Esophagus squamous epithelium (tissue), 5 donors: ENCODE results near the gene KCTD12. TPM values are rescaled to one million over a fixed set of nuclear protein-coding genes. Genes with fewer than 3 reads are reported as not detected.
"Not testable (repeated sequence)": the region's sequence is repeated elsewhere in the genome, so short reads cannot be mapped to it uniquely, and the experiment has no call there.

ENCODE experiments used
- DNase-seq: peaks from one replicate; lab custom pipeline; 2025; lab: John Stamatoyannopoulos, UW
- H3K27ac ChIP-seq, 4 donors: fragments of 200-600 bp; sonication (generic); one replicate each; pipeline ENCODE4 v1.5.1; 2016 to 2019; ENCODE audit warnings: mild to moderate bottlenecking in 1 of 4
- H3K27me3 ChIP-seq, 4 donors: fragments of 200-600 bp; sonication (generic); 1 replicate in 3 of 4; 2 replicates in 1 of 4; pipeline versions ENCODE4 v1.5.1 to v1.6.0; 2017 to 2021; ENCODE audit warnings: antibody characterized with exemption in 1 of 4
- H3K36me3 ChIP-seq, 3 donors: fragments of 200-600 bp; sonication (generic); one replicate each; pipeline ENCODE4 v1.5.1; 2016 to 2019
- H3K4me1 ChIP-seq, 3 donors: fragments of 200-600 bp; sonication (generic); one replicate each; pipeline ENCODE4 v1.5.1; 2017 to 2019
- H3K4me3 ChIP-seq, 4 donors: fragments of 200-600 bp; sonication (generic); 1 replicate in 3 of 4; 2 replicates in 1 of 4; pipeline ENCODE4 v1.5.1; 2016 to 2019; ENCODE audit warnings: mild to moderate bottlenecking in 2 of 4, moderate library complexity in 1 of 4
- H3K9me3 ChIP-seq, 3 donors: fragments of 200-600 bp; sonication (generic); one replicate each; pipeline ENCODE4 v1.5.1; 2016 to 2019
- CTCF ChIP-seq, 6 experiments: fragments of 450-650 bp in 4 of 6; fragments of 200-600 bp in 2 of 6; sonication (generic) in 2 of 6; IDR thresholded peaks; one replicate each; pipeline ENCODE4 v1.5.1; 2016 to 2019; ENCODE audit warnings: antibody characterized with exemption in 6 of 6, mild to moderate bottlenecking in 4 of 6, moderate library complexity in 4 of 6
- POLR2A ChIP-seq, 4 donors: fragments of 450-650 bp; IDR thresholded peaks; one replicate each; pipeline ENCODE4 v1.6.1; 2017; ENCODE audit warnings: antibody characterized with exemption in 4 of 4, mild to moderate bottlenecking in 4 of 4, moderate library complexity in 3 of 4
- WGBS, 2 donors: methylation state at CpG; one replicate each; pipeline ENCODE4 v1.1.5; 2018; 5-methylcytosine and 5-hydroxymethylcytosine counted together
- intact Hi-C: fragments of 100-400 bp; cut with DNase I; formaldehyde crosslinking; loops from one replicate; pipeline ENCODE4 v1.15.0; 2022
- total RNA-seq, 4 donors: library from RNA; depleted of rRNA; stranded (reverse); fragments of >200 nt; gene quantifications; one replicate each; pipeline ENCODE4 v1.1.0, GENCODE V29; 2016
- donor health status: DM: yes; HTN: yes; CAD: no.

Gene KCTD12
- total RNA-seq, 4 donors from 2014 or later: 6.2 to 63.3 (median 23.1) TPM

- no peak overlapping the region for H3K27ac ChIP-seq
- intact Hi-C loops: no loop called here
- H3K4me3 ChIP-seq: no peak overlapping the region
- DNase-seq: no peak
- no peaks in the 10 kb centered on the region for H3K27me3 ChIP-seq
- peaks cover 0 to 5% (median 0%) of the 10 kb centered on the region in 3 donors for H3K9me3 ChIP-seq
- H3K4me1 ChIP-seq: peaks cover 0 to 4% (median 0%) of the 10 kb centered on the region in 3 donors
- 76 to 85% methylated on average over 8 of the region's 8 CpGs for WGBS, 2 donors
- TF ChIP-seq CTCF (IDR thresholded peaks at IDR 0.05): no peak
- no peak for TF ChIP-seq POLR2A (IDR thresholded peaks at IDR 0.05)
- H3K36me3 ChIP-seq: no peaks in the 10 kb centered on the region
These were observed 43.1 kb upstream of the KCTD12 start for GRCh38 chr13:76929320-76929719.

DNA sequence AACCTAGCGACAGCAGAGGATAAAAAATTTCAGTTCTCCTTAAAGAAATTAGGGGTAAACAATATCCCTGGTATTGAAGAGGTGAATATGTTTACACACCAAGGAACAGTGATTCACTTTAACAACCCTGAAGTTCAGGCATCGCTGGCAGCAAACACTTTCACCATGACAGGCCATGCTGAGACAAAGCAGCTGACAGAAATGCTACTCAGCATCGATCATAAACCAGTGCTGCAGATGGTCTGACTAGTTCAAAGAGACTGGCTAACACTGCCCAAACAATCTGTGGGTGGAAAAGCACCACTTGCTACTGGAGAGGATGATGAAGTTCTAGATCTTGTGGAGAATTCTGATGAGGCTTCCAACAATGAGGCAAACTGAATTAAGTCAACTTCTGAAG lies 42.3 kb upstream of the KCTD12 start:
- DNase-seq: no peak
- H3K27me3 ChIP-seq: no peaks in the 10 kb centered on the region
- H3K4me3 ChIP-seq: no peak overlapping the region
- no peak overlapping the region for H3K27ac ChIP-seq
- no peak for TF ChIP-seq POLR2A (IDR thresholded peaks at IDR 0.05)
- intact Hi-C loops: no loop called here
- peaks cover 0 to 4% (median 0%) of the 10 kb centered on the region in 3 donors for H3K4me1 ChIP-seq
- H3K9me3 ChIP-seq: peaks cover 0 to 5% (median 0%) of the 10 kb centered on the region in 3 donors
- H3K36me3 ChIP-seq: no peaks in the 10 kb centered on the region
- 67 to 69% methylated on average over 3 of the region's 3 CpGs for WGBS, 2 donors

DNA sequence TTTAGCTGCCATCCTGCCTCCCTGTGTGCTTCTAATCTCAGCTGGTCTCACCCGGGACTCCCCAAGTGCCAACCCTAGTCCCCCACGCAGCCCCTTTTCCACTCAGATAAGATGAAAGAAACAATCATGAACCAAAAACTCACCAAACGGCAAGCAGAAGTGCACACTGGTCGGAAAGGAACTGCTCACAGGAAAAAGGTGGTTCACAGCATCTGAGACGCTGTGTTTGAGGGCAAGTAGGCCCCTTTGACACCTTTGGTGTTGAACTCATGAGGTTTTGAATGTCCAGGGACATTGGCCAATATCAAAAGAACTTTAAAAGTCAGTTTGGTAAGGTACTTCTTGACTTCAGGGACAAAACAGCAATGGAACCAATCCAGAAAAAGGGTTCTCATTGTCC lies 41.8 kb upstream of the KCTD12 start:
- H3K4me1 ChIP-seq: peaks cover 0 to 4% (median 0%) of the 10 kb centered on the region in 3 donors
- WGBS, 2 donors: 80 to 85% methylated on average over 5 of the region's 5 CpGs
- no peak for TF ChIP-seq POLR2A (IDR thresholded peaks at IDR 0.05)
- TF ChIP-seq CTCF (IDR thresholded peaks at IDR 0.05): no peak
- H3K36me3 ChIP-seq: no peaks in the 10 kb centered on the region
- H3K27ac ChIP-seq: no peak overlapping the region
- intact Hi-C loops: no loop called here
- no peaks in the 10 kb centered on the region for H3K27me3 ChIP-seq
- H3K4me3 ChIP-seq: no peak overlapping the region
- H3K9me3 ChIP-seq: peaks cover 0 to 5% (median 0%) of the 10 kb centered on the region in 3 donors
- no peak for DNase-seq

DNA sequence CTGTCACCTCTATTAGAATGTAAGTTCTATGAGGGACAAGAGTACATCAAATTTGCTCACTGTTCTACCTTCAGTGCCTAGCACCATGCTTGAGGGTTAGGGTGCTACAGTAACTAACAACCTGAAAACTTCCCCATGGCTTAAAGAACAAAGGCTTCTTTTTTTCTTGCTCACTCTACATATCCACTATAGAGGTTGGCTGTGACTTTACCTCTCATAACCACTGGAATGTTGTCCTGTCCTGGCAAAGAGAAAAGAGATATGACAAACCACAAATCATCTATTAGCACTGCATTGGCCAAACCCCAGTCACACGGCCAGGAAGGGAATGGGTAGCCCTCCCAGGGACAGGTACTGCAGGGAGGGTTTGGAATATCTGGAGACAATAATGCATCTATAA lies 38.9 kb upstream of the KCTD12 start:
- H3K4me3 ChIP-seq: no peak overlapping the region
- H3K9me3 ChIP-seq: no peaks in the 10 kb centered on the region
- no peak for TF ChIP-seq POLR2A (IDR thresholded peaks at IDR 0.05)
- H3K27me3 ChIP-seq: no peaks in the 10 kb centered on the region
- no peak overlapping the region for H3K27ac ChIP-seq
- peaks cover 0 to 4% (median 0%) of the 10 kb centered on the region in 3 donors for H3K4me1 ChIP-seq
- H3K36me3 ChIP-seq: no peaks in the 10 kb centered on the region
- intact Hi-C loops: no loop called here
- DNase-seq: no peak
- WGBS, 2 donors: 46 to 50% methylated on average over 1 of the region's 1 CpG

GRCh38 chr13:76921516-76921915 lies 35.3 kb upstream of the KCTD12 start:
- 56 to 74% methylated on average over 1 of the region's 1 CpG for WGBS, 2 donors
- no peak for DNase-seq
- H3K27ac ChIP-seq: no peak overlapping the region
- intact Hi-C loops: no loop called here
- H3K4me3 ChIP-seq: no peak overlapping the region
- peaks cover 3 to 21% (median 6%) of the 10 kb centered on the region in 3 donors for H3K4me1 ChIP-seq
- TF ChIP-seq CTCF (IDR thresholded peaks at IDR 0.05): no peak
- no peak for TF ChIP-seq POLR2A (IDR thresholded peaks at IDR 0.05)
- H3K27me3 ChIP-seq: peaks cover 0 to 3% (median 0%) of the 10 kb centered on the region in 4 donors
- no peaks in the 10 kb centered on the region for H3K36me3 ChIP-seq
- H3K9me3 ChIP-seq: no peaks in the 10 kb centered on the region

DNA sequence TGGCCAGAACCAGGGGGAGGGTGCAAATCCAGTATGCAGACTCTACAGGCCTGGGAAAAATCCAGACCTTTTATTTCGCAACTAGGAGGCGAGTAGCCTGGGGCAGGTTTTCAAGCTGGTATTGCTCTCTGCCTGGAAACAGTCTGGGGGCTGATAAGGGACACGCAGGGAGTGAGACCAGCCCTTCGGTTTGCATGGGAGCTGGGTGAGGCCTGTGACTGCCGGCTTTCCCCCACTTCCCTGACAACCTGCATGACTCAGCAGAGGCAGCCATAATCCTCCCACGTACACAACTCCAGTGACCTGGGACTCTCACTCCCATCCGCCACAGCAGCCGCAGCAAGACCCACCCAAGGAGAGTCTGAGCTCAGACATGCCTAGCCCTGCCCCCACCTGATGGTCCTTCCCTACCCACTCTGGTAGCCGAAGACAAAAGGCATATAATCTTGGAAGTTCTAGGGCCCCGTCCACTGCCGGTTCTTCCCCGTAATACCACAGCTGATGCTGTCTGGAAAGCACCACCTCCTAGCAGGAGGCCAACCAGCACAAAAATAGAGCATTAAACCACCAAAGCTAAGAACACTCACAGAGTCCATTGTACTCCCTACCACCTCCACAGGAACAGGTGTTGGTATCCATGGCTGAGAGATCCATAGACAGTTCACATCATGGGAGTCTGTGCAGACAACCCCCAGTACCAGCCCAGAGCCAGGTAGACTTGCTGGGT lies 31.7 kb upstream of the KCTD12 start:
- intact Hi-C loops, H3K27me3 ChIP-seq, H3K4me3 ChIP-seq, DNase-seq, H3K36me3 ChIP-seq, H3K9me3 ChIP-seq: not testable (repeated sequence)
- WGBS, 2 donors: 14 to 47% methylated on average over 4 to 8 of the region's 12 CpGs
- Histone ChIP-seq H3K4me1 (peaks cover 3 to 17% (median 6%) of the 10 kb centered on the region in 3 donors), H3K27ac (peak overlapping the region; percentile 60 to 68 (median 63))
